NAMALWA (cell line): Measurements from ENCODE around the gene ADD3.

Experiments
- DNase-seq: peaks from one replicate; pipeline ENCODE4 v3.0.0-alpha.2; 2015; ENCODE audit warnings: low spot score

ADD3 gene

DNA sequence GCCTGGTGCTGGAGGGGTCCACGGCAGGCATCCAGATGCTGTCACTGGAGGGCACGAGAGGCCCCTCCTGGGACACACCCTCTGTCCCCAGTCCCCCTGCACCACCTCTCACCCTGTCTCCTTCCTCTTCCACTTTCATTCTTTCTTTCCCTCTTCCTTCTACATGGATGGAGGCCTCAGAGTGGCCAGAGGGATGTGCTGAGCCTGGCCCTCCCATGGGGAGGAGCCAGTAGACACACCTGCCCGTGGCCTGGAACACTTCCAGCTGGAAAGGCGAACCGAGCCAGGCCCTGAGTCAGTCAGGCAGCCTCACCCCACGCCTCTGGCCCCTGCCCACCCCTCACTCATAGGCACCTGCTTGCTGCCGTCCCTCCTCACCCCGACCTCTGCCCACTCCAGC lies 143.7 kb downstream of the ADD3 start:
- DNase-seq = no peak

DNA sequence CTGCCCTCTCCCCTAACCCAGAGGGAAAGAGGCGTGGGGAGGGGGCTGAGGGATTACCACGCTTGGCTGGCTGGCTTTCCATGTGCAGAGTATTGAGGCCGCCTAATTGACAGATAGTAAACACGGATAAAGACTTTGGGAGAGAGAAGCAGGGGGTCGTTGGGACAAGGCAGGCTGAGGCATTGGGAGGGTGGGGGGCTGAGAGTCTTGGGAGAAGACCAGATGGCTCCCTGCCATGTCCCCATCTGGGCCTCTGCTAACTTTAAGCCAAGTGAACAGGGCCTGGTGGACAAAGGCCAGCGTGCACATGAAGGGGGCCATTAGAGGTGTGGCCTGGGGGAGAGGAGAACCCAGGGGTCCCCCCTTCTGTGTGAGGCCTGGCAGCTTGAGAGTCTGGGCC lies 144.2 kb downstream of the ADD3 start:
- no peak for DNase-seq

DNA sequence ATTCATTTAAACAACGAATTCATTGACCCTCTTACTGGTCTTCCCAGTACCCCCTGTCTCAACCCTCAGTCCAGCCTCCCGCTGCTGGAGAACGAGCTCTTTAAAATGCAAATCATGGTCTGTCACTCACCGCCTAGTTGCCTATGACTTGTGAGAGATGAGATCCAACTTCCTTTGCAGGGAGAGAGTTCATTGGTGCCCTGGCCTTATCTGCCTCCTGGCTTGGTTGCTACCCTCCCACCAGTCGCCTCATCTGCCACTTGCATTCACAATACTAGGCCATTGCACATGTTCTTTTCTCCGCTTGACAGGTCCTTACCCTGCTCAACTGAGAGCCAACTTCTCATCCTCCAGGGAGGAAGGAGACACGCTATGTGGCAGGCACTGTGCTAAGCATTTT lies 145.6 kb downstream of the ADD3 start:
- no peak for DNase-seq

DNA sequence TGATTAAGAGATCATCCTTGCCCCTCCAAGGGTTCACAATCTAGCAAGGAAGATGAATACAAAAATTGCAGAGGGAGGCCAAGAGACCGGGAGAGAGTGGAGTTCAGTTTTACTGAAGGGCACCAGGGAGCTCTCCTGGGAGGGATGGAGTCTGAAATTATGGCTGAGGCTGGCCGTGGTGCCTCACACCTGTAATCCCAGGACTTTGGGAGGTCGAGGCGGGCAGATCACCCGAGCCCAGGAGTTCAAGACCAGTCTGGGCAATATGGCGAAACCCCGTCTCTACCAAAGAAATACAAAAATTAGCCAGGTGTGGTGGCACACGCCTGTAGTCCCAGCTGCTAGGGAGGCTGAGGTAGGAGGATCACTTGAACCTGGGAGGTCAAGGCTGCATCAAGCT lies 148.3 kb downstream of the ADD3 start:
- DNase-seq = no peak

DNA sequence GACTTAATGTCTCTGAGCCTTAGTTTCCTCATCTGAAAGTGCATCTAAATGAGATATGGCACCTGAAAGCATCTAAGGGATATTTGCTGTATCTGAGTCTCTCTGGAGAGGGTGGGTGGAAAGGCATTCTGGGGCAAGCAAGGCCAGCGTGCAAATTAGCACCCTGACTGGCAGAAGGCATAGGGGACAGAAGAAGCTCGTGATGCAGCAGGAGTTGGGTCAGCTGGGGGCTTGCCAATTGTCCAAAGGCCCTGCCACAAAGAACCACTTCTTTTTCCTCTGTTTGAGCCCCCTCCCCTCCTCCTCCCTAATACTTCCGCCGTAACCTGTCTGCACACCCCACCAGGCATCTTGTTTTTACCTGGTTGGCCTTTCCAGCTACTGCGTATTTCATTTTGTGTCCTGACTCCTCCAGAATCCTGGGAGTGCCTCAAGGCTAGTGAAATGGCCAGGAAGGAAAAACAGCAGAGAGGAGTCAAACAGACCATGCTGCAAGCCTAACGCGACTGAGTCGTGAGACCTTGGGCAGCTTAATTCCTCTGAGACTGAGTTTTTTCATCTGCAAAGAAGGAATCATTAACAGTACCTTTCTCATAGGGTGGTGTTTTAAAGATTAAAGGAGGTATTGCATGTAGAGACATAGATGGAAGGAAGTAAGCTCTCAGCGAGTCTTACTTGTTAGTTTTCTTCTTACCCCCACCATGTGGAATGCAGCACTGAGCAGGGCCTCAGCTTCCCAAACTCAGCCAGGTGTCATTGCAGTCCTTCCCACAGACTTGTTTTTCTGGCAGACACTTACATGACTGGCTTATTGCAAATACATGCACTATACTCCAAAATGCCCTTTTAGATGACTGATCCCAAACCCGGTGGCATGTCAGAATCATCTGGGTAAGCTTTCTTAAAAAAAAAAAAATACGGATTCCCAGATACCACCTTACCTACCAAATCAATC lies 150.5 kb downstream of the ADD3 start:
- DNase-seq = no peak

DNA sequence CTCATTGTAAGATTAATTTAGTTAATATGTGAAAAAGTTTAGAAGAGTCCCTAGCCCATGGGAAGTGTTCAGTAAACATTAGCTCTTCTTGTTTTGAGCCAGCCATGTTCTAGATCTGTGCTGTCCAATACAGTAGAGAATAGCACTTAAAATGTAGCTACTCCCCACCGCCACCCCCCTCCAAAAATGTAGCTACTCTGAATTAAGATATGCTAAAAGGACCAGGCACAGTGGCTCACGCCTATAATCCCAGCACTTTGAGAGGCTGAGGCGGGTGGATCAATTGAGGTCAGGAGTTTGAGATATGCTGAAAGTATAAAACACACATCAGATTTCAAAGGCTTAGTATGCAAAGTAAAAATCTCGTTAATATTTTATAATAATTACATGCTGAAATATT lies 152.3 kb downstream of the ADD3 start:
- DNase-seq = no peak

DNA sequence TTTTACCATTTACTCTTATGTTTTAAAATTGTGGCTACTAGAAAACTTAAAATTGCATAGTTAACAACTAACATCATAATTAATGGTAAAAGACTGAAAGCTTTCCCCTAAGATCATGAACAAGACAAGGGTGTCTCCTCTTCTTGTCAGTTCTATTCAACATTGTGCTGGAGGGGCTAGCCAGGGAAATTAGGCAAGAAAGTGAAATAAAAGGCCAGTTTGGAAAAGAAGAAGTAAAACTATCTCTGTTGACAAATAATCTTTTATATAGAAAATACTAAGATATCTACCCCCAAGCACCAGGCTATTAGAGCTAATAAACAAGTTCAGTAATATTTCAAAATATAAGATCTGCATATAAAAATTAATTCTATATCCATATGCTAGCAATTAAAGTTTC lies 152.7 kb downstream of the ADD3 start:
- no peak for DNase-seq

DNA sequence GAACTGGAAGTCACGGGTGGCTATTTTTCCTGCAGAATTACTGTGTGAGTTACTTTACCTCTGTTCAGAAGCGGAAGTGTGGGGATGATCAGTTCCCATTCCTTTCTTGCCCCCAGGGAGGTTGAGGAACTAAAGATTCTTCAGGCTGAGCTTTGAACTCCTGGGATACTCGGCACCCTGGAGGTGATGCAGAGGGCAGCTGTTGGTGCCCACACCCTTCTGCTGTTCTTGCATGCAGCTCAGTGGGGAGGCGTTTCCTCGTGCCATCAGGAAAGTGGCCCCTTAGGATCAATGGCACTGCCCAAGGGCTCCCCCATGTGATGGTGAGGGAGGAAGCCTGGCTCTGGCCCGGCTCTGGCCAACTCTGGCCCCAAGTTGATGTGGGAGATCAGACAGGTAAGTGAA lies 155.0 kb downstream of the ADD3 start:
- DNase-seq = no peak

DNA sequence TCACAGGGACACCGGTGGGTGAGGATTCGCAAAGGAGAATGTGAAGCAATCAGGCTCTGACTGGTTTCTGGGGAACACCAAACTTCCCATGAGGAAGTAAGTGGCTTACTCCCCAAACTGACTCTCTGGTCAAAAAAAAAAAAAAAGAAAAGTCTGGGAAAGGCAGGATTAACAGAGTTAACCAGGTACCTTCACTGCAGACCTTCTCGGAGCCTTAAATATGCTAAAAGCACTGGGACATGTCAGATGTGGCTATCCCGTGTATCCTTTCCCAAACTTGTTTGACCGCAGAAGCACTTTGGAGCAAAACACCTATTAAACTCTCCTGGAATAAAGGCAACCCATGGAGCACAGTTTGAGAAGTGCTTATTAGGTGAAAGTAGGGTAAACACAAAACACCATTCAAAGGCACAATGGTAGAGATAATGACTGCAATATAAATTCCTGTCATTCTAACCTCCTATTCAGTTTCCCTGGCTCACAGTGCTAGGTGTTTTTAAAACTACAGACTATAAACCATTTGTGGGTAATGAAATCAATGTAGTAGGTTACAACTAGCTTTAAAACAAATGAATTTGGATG lies 155.5 kb downstream of the ADD3 start:
- no peak for DNase-seq

DNA sequence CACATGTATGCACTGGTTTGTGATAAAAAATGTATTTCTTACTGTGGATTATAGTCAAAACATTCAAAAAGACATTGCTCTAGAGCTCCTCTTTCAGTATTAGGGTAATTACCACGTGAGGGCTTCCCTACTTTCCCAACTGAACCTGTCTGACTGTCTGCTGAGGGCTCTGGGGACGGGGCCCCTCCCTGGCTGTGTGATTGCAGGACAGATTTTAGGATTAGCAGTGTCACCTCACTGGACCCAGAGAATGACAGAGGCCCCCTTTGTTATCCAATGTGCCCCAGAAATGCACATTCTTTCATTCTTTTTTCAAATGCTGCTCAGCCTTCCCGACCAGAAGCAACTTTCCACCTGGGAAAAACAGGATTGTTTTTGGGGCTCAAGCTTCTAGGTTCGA lies 156.1 kb downstream of the ADD3 start:
- no peak for DNase-seq

DNA sequence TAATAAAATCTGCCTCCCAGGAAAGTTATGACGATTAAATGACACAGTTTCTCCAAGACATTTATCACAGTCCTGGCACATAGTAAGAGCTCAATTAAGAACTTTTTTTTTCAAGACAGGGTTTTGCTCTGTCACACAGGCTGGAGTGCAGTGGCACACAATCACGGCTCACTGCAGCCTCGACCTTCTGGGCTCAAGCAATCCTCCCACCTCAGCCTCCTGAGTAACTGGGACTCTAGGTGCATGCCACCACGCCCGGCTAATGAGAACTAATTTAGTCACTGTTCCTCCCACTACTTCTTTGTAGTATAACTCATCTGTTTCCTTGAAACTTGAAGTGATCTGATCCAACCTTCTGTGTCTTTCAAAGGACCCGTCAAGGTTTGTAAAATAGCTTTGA lies 157.5 kb downstream of the ADD3 start:
- no peak for DNase-seq

DNA sequence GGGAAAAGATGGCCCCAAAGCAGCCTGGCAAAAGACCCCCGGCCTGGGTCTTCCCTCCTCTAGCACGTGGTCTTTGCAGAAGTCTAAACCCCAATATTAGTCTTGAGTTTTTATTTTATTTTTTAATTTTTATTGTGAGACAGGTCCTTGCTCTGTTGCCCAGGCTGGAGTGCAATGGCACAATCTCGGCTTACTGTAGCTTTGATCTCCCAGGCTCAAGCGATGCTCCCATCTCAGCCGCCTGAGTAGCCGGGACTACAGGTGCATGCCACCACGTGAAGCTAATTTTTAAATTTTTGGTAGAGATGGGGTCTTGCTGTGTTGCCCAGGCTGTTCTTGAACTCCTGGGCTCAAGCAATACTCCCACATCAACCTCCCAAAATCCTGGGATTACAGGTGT lies 159.4 kb downstream of the ADD3 start:
- DNase-seq = no peak

DNA sequence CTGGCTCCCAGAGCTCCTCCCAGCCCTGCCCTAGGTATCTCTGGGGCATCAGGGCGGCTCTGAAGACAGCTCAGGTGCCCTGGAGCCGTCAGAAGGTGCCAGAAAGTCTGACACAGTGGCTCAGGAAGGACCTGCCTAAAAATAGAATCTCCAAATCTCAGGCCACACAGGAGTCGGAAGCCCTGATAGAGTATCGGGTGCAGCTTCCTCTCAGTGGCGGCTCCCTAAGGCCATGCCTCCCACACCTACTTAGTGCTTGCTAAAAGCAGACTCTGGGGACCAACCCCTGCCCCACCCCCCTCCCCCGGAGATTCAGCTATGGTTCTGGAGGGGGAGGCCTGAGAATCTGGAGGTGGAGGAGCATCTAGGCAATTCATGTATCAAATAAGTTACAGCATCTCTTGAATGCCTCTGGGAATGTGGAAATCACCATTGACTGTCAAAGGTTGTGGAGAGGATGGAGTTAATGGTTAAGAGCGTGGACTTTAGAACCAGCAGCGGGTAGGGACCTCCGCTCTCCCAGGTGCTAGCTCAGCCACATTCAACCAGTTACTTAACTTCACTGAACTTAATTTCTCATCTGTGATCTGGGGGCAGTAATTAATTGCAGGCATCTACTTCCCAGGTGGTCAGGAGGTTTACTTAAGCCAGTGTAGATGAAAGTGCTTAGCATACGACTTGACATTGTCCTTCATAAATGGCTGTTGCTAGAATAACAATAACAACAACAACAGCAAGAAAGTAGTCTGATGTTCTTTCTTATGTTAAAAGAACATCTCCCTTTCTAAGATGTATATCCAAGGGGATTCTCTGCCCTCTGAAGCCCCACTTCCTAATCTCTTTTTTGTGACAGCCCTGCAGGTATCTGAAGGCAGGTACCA lies 161.1 kb downstream of the ADD3 start:
- no peak for DNase-seq

DNA sequence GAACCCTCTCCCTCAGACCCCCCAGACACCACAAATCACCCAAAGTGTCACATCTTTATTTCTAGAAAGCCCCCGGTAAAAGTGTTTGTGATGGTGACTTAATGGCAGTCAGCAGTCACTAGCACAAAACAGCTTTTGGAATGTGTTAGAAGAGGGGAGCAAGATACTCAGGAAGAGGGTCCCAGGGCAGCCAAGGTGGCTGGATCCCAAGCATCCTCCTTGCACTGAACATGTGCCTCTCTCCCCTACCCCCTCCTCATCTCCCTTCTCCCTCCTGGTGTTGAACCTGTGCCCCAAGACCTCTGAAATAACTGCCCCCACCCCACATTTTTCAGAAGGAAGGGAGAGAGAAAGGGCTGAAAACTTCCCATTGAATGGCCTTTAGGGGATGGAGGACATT lies 161.8 kb downstream of the ADD3 start:
- DNase-seq = no peak

DNA sequence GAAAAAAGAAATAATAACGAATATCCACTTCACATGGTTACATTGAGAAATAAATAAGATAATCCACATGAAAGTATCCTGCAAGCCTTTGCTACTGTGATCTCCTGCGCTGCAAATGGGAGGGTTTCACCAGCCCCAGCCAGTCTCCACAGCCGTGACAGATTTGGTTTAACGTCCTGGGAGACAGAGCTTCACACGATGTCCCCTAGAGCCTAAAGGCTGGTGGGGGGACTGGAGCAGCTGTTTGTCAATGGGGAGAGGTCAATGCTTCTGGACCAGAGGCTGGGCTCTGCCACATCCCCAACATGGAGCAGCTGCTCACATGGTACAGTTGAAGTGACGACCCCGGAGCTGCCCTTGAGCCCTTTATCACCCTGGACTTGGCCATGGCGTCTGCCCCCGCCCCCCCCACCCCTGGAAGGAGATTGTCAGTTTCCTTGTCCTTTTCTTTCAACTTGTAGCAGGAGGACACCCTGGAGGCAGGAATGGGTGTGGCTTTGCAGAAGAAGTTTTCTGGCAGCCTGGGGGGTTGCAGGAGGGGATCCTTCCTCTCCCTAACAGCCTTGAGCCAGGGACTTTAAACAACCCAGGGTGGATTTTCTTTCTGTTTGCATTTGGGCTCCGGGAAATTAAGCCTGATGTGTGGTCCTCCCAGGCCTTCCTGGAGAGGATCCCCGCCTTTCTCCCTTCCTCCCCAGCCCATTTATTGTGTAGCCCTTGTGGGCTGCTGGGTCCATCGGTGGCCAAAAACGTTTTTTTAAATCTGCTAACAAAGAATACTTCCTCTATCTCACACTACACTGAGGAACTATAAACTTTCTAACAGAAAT lies 162.6 kb downstream of the ADD3 start:
- DNase-seq = no peak

DNA sequence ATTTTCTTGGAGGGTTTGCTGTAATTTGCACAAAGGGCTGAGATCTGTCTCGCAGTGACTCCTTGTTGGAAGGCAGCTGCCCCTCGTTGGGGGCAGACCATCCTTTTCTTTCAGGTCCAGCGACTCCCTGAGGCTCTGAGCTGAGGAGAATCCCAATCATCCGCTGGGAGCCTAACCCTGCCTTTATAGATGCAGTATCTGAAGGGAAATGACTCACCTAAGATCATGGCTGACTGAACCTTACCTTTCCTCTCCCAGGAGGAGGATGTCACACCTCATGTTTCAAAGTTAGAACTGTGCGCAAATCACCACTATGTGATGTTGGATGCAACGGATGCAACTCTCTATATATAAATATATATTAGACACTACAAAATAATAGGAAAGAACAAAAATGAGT lies 163.2 kb downstream of the ADD3 start:
- no peak for DNase-seq

DNA sequence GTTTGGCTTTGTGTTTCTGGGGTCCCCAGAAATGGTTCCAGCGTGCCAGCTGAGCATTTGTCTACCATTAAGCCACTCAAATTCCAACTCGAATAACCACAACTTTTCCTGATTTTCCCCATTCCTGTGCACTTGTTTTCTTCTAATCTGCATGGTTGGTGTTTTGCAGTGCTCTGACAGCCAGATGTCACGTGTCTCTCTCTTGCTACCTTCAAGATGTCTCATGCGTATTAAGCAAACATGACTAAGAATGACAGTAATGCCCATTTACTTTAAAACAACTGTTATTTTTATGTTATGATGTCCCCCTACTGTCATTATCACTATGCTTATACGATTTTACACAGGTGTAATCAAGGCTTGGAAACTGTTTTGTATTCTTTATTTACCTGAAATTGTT lies 164.4 kb downstream of the ADD3 start:
- no peak for DNase-seq

DNA sequence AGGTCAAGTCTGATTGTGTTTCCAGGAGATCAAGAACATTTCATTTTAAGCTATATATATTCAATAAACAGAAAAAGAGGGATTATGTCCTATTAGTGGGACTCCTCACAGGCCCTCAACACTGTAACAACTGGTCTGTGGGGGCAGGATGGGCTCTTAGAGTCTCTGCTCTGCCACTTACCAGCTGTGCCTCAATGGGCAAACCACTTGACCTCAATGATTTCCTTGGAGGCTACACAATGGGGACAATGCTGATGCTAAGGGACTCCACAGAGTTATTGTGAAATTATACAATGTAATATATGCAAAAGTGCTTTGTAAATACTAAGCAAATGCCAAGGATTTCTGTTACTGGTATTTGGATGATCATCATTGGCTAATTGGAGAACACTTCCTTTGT lies 166.4 kb downstream of the ADD3 start:
- DNase-seq = no peak

DNA sequence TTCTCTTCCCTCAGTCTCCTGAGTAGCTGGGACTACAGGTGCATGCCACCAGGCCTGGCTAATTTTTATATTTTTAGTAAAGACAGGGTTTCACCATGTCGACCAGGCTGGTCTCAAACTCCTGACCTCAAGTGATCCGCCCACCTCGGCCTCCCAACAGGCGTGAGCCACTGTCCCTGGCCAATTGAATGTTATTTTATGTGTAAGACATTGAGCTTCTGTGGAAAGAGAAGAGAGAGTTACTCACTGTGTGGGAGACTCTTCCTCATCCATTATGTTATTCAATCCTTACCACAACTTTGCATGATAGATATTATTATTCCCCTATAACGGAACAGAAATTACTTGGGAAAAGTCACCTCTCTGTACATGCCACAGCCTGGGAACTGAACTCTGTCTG lies 167.0 kb downstream of the ADD3 start:
- no peak for DNase-seq

DNA sequence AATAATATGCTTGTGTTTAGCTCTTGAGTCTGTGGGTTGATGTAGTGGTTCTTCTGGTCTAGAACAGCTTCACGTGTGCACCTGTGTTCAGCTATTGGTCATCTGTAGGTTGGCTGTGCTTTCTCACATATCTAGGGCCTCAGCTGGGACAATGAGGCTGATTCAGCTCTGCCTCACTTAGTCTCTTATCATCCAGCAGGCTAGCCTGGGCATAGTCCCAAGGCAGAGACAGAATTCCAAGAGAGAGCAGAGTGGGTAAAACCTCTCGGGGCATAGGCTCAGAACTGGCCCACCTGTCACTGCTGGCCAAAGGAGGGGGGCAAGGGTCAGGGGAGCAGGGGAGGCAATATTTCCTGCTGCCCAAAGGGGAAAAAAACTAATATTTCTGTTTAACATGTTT lies 167.6 kb downstream of the ADD3 start:
- DNase-seq = no peak

DNA sequence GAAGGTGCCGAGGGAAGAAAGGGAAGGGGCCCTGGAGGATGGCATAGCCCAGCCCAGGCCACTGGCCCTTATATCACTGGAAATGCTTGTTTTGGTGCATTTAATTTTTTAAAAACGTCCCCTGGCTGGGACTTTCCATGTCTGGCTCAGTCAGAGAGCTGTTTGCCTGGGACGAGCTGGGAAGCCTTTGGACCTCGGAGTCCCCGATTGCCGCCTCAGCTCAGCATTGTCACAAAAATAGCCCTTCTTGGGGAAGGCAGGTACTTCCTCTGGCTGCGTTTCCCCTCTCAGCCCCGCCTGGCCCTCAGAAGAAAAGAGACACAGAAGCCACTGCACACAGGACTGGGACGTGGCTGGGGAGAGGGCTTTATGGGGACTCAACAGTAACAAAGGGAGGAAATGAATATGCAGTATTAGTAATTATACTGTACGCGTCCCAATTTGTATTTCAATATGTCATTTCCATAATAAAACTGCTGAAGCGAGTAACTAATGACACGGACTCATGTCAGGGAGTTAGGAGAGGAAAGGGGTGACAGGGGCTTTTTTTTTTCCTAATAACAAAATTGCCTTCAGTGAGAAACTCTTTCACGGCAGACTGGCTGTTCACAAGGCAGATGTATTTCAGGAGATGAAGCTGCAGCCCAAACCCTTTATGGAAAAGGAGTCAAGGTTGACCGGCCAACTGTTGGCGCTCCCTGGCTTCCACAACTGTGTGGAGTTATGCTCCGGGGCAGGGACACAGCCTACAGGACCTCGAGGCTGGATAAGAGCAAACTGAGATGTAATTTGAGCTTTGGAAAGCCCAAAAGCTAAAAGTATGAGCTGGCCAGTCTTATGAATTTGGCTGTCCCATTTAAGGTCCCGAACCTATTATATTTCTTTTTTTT lies 168.6 kb downstream of the ADD3 start:
- DNase-seq = no peak
